ENCODE results near the gene SAPCD2.

DNA sequence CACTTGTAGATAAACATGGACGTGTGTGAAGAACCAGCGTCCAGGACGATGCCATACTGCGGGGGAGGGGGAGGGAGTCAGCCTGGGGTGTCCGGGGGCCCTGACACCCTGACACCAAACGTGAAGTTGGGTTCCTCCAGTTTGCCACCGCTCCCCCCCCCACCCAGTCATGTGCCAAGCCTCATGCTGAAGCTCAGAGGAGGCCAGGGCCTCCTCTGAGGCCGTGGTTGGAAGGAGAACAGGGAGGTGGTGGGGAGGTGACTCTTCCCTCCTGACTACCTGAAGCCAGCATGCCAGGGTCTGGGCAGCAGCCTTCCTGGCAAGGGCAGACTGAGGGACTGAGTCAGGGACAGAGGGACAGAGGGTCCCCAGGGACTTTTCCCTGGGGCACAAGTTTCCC lies 18.1 kb downstream of the SAPCD2 start:
- TF ChIP-seq, protein P1, sequence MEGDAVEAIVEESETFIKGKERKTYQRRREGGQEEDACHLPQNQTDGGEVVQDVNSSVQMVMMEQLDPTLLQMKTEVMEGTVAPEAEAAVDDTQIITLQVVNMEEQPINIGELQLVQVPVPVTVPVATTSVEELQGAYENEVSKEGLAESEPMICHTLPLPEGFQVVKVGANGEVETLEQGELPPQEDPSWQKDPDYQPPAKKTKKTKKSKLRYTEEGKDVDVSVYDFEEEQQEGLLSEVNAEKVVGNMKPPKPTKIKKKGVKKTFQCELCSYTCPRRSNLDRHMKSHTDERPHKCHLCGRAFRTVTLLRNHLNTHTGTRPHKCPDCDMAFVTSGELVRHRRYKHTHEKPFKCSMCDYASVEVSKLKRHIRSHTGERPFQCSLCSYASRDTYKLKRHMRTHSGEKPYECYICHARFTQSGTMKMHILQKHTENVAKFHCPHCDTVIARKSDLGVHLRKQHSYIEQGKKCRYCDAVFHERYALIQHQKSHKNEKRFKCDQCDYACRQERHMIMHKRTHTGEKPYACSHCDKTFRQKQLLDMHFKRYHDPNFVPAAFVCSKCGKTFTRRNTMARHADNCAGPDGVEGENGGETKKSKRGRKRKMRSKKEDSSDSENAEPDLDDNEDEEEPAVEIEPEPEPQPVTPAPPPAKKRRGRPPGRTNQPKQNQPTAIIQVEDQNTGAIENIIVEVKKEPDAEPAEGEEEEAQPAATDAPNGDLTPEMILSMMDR (IDR thresholded peaks at IDR 0.05) = no peak
- TF ChIP-seq POLR2AphosphoS5 (IDR thresholded peaks at IDR 0.05) (no peak), EP300 (IDR thresholded peaks at IDR 0.05) (no peak)
